HG03342 (cell line): ENCODE measurements around the gene STXBP2.

ENCODE experiments used
- ATAC-seq: cut with Tn5 transposase; IDR thresholded peaks from one replicate; pipeline ENCODE4 v1.9.1; 2021; ENCODE audit warnings: mild to moderate bottlenecking, moderate library complexity; ENCODE audit not compliant: unreplicated experiment

STXBP2 gene

GRCh38 chr19:7636691-7637373 lies at the start of gene STXBP2:
Gene STXBP2, plus strand, starts transcription at chr19:7637110. Its CDS starts 40 bp downstream, at chr19:7637150.
- ATAC-seq: peak; percentile 74

DNA sequence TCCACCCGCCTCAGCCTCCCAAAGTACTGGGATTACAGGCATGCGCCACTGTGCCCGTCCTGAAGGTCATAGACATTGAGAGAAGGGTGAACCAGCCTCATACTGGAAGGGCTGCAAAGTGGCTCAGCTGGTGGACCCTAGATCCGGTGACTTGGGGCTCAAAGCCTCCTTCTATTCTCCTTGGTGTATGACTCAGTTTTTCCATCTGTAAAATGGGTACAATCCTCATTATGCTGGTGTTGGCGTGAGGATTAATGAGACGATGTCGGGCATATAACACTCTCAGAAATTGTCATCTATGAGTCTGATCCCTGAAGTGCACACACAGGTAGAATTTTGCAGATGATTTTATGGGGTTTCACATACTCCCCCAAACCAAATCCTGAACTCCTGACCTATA lies 47.1 kb upstream of the STXBP2 start:
- ATAC-seq: no peak

DNA sequence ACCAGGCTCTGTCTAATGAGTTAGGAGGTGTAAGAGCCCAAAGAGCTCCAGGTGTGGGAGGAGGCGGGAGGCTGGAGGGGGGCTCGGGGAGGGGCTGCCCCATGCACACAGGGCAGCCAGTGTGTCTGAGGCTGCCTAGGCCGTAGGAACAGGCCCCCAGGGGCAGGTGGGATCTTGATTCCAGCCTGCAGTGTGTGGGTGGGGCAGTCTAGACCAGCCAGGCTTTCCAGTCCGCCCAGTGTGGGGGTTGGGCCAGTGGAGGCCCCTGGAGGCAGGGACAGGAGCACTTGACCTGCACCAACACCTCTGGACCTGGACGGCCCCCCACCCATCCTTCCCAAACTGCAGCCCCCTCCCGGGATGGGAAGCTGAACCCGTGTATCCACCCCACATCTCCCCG lies 46.7 kb upstream of the STXBP2 start:
- ATAC-seq: no peak

DNA sequence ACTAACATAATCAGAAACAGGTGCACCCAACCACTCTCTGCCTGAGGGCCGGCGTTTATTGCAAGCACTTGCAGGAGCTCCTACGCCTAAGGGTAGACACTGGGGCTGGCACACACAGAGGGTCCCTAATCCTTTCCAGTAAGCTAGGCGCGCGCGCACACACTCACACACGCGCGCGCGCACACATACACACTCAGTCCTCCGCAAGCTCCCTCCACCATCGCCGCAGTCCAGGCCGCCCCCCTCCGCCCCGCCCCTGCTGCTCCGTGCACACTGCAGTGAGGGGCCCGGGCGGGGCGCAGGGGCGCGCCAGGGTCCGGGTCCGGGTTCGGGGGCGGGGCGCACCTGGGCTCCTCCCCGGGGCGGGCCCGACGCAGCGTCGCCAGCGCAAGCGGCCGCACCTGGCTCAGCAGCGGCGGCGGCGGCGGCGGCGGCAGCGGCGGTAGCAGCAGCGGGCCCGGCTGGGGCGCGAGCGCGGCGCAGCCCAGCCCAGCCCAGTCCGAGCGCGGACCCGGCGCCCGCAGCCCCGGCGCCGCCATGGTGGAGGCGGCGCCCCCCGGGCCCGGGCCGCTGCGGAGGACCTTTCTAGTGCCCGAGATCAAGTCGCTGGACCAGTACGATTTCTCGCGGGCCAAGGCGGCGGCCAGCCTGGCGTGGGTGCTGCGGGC lies 41.3 kb upstream of the STXBP2 start, which contains the start of gene CAMSAP3:
TSS of gene CAMSAP3 (plus strand) at position 398 of the 668 bp plus-strand sequence. CDS start at position 538, 140 bp downstream.
- ATAC-seq: no peak

DNA sequence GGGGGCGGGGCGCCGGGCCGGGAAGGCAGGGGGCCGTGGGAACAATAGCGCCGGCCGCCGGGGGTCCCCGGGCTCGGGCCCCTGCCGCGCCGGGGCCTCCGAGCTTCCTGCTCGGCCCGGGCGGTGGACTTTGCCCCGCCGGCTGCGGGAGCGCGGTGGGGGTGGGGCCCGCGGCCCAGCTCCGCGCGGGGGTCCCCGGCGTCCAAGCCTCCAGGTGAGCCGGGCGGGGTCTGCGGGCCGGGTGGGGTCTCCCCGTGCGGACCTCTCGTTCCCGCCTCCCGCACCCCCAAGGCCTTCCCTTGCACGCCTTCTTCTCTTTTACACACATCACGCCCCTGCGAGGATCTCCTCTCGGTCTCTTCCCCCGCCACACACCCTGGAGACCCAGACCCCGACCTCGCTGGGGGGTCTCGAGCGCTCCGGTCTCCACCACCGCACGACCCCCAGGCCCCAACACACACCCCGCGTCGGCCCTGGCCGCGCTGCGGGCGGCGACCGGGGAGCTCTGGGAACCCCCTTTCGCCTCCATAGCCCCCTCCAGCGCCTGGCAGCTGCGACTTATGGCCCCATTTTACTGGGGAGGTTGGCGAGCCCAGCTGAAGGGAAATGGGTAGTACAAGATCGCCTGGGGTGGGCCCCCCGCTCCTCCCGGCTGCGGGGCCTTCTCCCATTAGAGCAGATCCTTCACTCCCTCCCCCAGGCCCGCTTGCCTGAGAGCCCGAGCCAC lies 40.5 kb upstream of the STXBP2 start:
- no peak for ATAC-seq

- ATAC-seq: no peak
Measured at GRCh38 chr19:7597689-7598088, 39.2 kb upstream of the STXBP2 start.

GRCh38 chr19:7598180-7598579 lies 38.7 kb upstream of the STXBP2 start:
- no peak for ATAC-seq

GRCh38 chr19:7600721-7601120 lies 36.2 kb upstream of the STXBP2 start:
- ATAC-seq: no peak

GRCh38 chr19:7602240-7602934 lies 34.5 kb upstream of the STXBP2 start:
- ATAC-seq: no peak

DNA sequence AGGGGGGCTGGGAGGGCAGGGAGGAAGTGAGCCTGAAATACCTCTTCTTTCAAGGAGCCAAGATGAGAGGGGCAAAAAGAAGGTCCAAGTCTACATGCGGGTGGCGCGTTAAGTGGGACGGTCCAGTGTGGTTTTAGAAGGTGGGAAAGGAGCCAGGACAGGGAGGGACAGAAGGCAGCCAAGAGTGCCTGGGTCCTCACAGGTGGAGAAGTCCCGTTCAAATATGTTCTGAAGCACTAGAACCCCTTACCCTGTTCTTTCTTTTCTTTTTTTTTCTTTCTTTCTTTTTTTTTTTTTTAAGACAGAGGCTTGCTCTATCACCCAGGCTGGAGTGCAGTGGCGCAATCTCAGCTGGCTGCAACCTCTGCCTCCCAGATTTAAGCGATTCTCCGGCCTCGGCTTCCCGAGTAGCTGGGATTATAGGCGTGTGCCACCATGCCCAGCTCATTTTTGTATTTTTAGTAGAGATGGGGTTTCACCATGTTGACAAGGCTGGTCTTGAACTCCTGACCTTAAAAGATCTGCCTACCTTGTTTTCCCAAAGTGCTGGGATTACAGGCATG lies 33.9 kb upstream of the STXBP2 start:
- no peak for ATAC-seq

DNA sequence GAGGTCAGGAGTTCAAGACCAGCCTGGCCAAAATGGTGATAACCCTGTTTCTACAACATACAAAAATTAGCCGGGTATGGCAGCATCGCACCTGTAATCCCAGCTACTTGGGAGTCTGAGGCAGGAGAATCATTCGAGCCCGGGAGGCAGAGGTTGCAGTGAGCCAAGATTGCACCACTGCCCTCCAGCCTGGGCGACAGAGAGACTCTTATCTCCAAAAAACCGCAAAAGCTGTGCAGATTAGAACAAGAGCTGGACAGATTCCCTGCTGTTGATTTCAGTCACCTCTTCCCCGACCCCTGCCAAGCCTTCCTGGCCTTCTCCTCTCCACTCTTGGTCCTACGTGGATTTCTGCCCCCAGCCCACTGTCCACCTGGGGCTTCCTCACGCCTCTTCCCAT lies 33.0 kb upstream of the STXBP2 start:
- no peak for ATAC-seq

- no peak for ATAC-seq
Measured at GRCh38 chr19:7605490-7606222, 31.3 kb upstream of the STXBP2 start.

DNA sequence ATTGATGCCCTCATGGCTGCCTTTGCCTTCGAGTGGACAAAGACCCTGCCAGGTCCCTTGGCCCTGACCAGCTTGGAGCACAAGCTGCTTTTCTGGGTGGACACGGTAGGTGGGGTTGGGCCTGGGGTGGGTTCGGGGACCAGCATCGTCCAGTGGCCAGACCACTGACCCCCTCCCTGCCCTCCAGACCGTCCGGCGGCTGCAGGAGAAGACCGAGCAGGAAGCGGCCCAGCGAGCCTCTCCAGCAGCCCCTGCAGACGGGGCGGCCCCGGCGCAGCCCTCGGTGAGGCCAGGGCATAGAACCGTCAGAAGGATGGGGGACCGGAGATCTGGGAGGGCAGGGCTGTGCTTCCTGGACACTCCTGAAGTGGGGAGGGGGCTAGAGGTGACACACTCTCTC lies 30.6 kb upstream of the STXBP2 start:
- no peak for ATAC-seq

DNA sequence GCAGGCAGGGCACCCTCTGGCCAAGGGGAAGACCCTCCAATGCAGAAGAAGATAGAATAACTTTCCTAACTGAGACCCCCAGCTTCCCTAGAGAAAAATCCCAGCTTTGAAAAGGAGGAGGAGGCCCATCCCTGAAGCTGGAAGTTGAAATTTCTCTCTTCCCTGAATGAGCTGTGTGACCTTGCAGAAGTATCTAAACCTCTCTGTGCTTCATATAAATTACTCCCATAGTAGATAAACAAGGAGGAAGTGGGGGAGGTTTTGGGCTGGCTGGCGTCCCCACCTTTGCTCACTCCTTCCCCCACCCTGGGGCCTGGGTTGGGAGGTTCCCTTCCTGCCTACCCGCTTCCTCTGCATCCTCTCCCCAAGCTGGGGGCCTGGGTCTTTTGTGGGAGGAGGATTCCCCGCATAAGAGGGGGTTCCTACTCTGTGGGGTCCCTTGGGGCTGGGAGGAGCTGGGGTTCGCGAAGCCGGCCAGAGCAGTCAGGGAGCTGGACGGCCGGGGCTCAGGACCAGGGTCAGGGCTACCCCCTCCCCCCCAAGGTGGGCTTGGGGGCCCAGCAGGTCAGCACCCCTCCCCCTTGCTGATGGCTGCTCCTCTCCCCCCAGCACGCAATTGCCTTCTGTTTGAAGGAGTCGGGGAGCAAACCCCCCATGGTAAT lies 29.6 kb upstream of the STXBP2 start:
- ATAC-seq: no peak

- no peak for ATAC-seq
Measured at GRCh38 chr19:7607874-7608560, 28.9 kb upstream of the STXBP2 start.

DNA sequence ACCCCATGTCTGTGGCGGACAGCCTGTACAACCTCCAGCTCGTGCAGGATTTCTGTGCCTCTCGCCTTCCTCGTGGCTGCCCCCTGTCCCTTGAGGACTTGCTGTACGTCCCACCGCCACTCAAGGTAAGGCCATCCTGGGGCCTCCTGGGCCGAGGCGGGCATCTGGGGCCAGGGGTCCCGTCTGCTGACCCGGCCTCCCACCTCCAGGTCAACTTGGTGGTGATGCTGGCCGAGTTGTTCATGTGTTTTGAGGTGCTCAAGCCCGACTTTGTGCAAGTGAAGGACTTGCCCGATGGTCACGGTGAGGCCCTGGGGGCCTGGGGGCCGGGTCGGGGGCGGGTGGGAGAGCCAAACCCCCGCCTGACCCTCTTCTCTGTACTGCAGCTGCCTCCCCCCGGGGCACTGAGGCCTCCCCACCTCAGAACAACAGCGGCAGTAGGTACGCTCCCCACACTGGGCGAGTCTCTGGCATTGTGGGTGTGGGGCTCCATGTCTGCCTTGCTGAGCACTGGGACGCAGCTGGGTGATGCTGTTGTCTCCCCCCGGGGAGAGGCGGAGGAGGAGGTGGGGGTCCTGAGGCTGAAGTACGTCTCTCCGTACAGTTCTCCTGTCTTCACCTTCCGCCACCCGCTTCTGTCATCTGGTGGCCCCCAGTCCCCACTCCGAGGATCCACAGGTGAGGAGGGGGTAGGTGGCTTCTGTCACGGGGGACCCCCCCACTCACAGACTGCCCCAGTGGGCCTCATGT lies 26.2 kb upstream of the STXBP2 start:
- no peak for ATAC-seq

GRCh38 chr19:7611541-7612279 lies 25.2 kb upstream of the STXBP2 start:
- ATAC-seq: no peak
